Hepatocyte (in vitro differentiated cells): ENCODE measurements around the gene ZHX3. TPM values are rescaled to one million over a fixed set of nuclear protein-coding genes. Genes with fewer than 3 reads are reported as not detected.

Experiments
- DNase-seq: peaks from one replicate; pipeline ENCODE4 v3.0.0-alpha.2; 2016; ENCODE audit warnings: low spot score
- H2AFZ ChIP-seq: fragments of 200-600 bp; sonication (generic); 2 replicates; pipeline ENCODE4 v1.6.0; 2016; ENCODE audit warnings: antibody characterized with exemption, mild to moderate bottlenecking
- H3K27ac ChIP-seq: fragments of 200-600 bp; sonication (generic); 2 replicates; pipeline ENCODE4 v1.5.1; 2016; ENCODE audit warnings: mild to moderate bottlenecking
- H3K27me3 ChIP-seq: fragments of 200-600 bp; sonication (generic); 2 replicates; pipeline ENCODE4 v1.6.1; 2016
- H3K36me3 ChIP-seq: fragments of 200-600 bp; sonication (generic); replicated peaks from 2 replicates; pipeline ENCODE4 v1.5.1; 2016; ENCODE audit warnings: low read depth; ENCODE audit not compliant: insufficient read depth
- H3K4me1 ChIP-seq: fragments of 200-600 bp; sonication (generic); 2 replicates; pipeline ENCODE4 v1.5.1; 2016; ENCODE audit warnings: mild to moderate bottlenecking, moderate library complexity; ENCODE audit not compliant: insufficient read depth
- H3K4me2 ChIP-seq: fragments of 200-600 bp; sonication (generic); 2 replicates; pipeline ENCODE4 v1.6.0; 2016
- H3K4me3 ChIP-seq: fragments of 200-600 bp; sonication (generic); 2 replicates; pipeline ENCODE4 v1.5.1; 2016; ENCODE audit warnings: mild to moderate bottlenecking
- H3K79me2 ChIP-seq: fragments of 200-600 bp; sonication (generic); 2 replicates; pipeline ENCODE4 v1.6.0; 2017; ENCODE audit warnings: mild to moderate bottlenecking
- H3K9me2 ChIP-seq: fragments of 200-600 bp; sonication (generic); replicated peaks from 2 replicates; pipeline ENCODE4 v1.6.0; 2017; ENCODE audit warnings: mild to moderate bottlenecking; ENCODE audit not compliant: insufficient read depth
- H3K9me3 ChIP-seq: fragments of 200-600 bp; sonication (generic); 2 replicates; pipeline ENCODE4 v1.5.1; 2016; ENCODE audit warnings: low read depth, mild to moderate bottlenecking
- H4K20me1 ChIP-seq: fragments of 200-600 bp; sonication (generic); 2 replicates; pipeline ENCODE4 v1.6.0; 2016; ENCODE audit warnings: mild to moderate bottlenecking; ENCODE audit not compliant: insufficient read depth, poor library complexity, severe bottlenecking
- EZH2 ChIP-seq: fragments of 200-600 bp; sonication (generic); IDR thresholded peaks from 2 replicates; pipeline ENCODE4 v1.6.1; 2016; ENCODE audit warnings: antibody characterized with exemption, mild to moderate bottlenecking, borderline replicate concordance
- EZH2phosphoT487 ChIP-seq: fragments of 200-600 bp; sonication (generic); IDR thresholded peaks from one replicate; pipeline ENCODE4 v1.6.1; 2018; ENCODE audit warnings: antibody characterized with exemption, mild to moderate bottlenecking, low read depth, moderate library complexity; ENCODE audit not compliant: unreplicated experiment, severe bottlenecking
- WGBS: methylation state at CpG from one replicate; pipeline ENCODE4 v1.1.6; 2016; ENCODE audit warnings: low lambda C conversion rate; ENCODE audit errors: missing lambda C conversion rate; 5-methylcytosine and 5-hydroxymethylcytosine counted together
- polyA plus RNA-seq: library from polyadenylated mRNA; unstranded; fragments of >200 nt; fragmentation: Nextera tagmentation; extraction: Ambion mirVana; gene quantifications from 2 replicates; pipeline ENCODE4 v1.2.1, GENCODE V29; 2016
- total RNA-seq: library from RNA; depleted of rRNA; stranded (reverse); fragments of >200 nt; gene quantifications from 2 replicates; pipeline ENCODE4 v1.2.3, GENCODE V29; 2014
- TF ChIP-seq, protein P1 (sequence below): fragments of 200-600 bp; sonication (generic); IDR thresholded peaks from 2 replicates; pipeline ENCODE4 v1.5.1; 2016; ENCODE audit warnings: antibody characterized with exemption, mild to moderate bottlenecking; ENCODE audit not compliant: poor library complexity

ZHX3 gene
- total and polyA plus RNA-seq, 2 experiments from 2014 or later: 15.0 to 19.7 TPM

DNA sequence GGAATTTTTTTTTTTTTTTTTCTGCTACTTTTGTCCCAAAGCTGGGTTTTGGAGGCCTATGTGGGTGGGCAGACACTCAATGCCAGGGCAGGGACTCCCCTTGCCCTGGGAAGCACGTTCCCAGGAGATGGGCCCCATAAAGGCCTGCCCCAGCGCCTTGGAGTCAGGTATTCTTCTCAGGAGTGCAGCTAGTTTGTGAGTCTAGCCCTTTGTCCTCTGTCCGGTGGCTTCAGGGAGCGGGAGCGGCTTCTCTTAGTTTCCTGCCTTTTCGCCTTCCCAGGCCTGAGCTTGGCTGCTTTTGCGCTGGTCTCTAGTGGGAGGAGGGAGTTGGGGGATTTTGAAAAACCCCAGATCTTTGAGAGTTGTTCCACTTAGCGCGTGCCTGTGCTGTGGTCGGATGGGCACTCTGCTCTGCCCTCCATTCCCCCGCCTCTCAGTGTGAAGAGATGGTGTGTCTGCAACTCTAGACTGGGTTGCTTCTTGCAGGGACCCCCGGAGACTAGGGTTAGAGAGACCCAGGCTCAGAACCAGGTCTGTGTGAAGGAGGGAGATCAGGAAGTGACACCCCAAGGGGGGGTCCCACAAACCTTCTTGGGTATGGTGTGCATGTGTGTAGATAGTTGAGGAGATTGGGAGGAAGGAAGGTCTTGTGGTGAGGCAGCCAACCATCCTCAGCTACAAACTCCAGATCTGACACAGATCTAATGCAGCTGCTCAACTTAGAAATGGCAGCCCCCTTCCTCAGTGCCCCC, 178.9 kb downstream of the ZHX3 start:
- peak overlapping the region; percentile 88 for H3K4me2 ChIP-seq
- peak overlapping the region; percentile 100 for H3K27ac ChIP-seq
- H3K9me2 ChIP-seq: no peaks in the 10 kb centered on the region
- no peaks in the 10 kb centered on the region for H3K9me3 ChIP-seq
- peaks cover 50% of the 10 kb centered on the region for H4K20me1 ChIP-seq
- H3K79me2 ChIP-seq: peaks cover 63% of the 10 kb centered on the region
- H3K4me1 ChIP-seq: peaks cover 35% of the 10 kb centered on the region
- peak; percentile 47 for DNase-seq
- TF ChIP-seq EZH2 (no peak), EZH2phosphoT487 (no peak)
- TF ChIP-seq, protein P1, sequence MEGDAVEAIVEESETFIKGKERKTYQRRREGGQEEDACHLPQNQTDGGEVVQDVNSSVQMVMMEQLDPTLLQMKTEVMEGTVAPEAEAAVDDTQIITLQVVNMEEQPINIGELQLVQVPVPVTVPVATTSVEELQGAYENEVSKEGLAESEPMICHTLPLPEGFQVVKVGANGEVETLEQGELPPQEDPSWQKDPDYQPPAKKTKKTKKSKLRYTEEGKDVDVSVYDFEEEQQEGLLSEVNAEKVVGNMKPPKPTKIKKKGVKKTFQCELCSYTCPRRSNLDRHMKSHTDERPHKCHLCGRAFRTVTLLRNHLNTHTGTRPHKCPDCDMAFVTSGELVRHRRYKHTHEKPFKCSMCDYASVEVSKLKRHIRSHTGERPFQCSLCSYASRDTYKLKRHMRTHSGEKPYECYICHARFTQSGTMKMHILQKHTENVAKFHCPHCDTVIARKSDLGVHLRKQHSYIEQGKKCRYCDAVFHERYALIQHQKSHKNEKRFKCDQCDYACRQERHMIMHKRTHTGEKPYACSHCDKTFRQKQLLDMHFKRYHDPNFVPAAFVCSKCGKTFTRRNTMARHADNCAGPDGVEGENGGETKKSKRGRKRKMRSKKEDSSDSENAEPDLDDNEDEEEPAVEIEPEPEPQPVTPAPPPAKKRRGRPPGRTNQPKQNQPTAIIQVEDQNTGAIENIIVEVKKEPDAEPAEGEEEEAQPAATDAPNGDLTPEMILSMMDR: no peak
- peak overlapping the region; percentile 94 for H3K4me3 ChIP-seq
- no peaks in the 10 kb centered on the region for H3K36me3 ChIP-seq
- H2AFZ ChIP-seq: peak overlapping the region; percentile 81
- 9% methylated on average over 12 of the region's 12 CpGs for WGBS
- H3K27me3 ChIP-seq: no peaks in the 10 kb centered on the region

DNA sequence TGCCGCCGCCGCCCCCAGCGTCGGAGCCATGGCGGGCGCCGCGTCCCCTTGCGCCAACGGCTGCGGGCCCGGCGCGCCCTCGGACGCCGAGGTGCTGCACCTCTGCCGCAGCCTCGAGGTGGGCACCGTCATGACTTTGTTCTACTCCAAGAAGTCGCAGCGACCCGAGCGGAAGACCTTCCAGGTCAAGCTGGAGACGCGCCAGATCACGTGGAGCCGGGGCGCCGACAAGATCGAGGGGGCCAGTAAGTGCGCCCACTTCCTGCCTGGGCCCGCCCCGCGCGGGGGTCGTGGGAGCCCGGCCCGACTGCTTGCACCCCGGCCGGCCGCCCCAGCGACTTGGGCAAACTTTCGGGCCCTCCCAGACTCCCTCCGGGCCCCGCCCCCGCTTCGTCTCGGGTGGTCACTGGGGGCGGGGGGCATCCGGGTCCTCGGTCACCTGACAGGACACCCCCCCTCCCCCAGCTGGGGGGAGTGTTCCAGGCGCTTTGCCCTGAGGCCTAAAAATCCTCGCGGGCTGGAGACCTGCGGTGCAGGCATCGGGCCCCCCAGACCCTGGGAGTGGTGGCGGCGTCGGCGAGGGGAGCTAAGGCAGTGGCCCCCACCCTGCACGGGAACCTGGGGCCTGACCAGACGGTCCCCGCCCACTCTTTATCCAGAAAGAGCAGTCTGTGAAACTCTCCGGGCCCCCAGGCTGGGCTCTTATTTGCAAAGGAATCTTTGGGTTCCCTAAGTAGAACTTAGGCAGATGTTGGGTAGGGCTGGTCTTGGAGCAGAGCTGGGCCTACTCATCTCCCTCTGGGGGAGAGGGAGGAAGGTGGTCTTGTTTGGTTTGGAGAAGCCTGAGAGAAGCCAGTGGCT, 179.7 kb downstream of the ZHX3 start:
- H3K36me3 ChIP-seq: no peaks in the 10 kb centered on the region
- peak overlapping the region; percentile 94 for H3K4me3 ChIP-seq
- H3K27me3 ChIP-seq: no peaks in the 10 kb centered on the region
- TF ChIP-seq EZH2phosphoT487 (no peak), EZH2 (no peak)
- TF ChIP-seq, protein P1: no peak
- peaks cover 35% of the 10 kb centered on the region for H3K4me1 ChIP-seq
- peak overlapping the region; percentile 100 for H3K27ac ChIP-seq
- DNase-seq: peak; percentile 88
- H2AFZ ChIP-seq: peak overlapping the region; percentile 81
- 1% methylated on average over 49 of the region's 66 CpGs for WGBS
- peaks cover 55% of the 10 kb centered on the region for H3K79me2 ChIP-seq
- H4K20me1 ChIP-seq: peaks cover 41% of the 10 kb centered on the region
- no peaks in the 10 kb centered on the region for H3K9me3 ChIP-seq
- no peaks in the 10 kb centered on the region for H3K9me2 ChIP-seq
- peak overlapping the region; percentile 88 for H3K4me2 ChIP-seq

DNA sequence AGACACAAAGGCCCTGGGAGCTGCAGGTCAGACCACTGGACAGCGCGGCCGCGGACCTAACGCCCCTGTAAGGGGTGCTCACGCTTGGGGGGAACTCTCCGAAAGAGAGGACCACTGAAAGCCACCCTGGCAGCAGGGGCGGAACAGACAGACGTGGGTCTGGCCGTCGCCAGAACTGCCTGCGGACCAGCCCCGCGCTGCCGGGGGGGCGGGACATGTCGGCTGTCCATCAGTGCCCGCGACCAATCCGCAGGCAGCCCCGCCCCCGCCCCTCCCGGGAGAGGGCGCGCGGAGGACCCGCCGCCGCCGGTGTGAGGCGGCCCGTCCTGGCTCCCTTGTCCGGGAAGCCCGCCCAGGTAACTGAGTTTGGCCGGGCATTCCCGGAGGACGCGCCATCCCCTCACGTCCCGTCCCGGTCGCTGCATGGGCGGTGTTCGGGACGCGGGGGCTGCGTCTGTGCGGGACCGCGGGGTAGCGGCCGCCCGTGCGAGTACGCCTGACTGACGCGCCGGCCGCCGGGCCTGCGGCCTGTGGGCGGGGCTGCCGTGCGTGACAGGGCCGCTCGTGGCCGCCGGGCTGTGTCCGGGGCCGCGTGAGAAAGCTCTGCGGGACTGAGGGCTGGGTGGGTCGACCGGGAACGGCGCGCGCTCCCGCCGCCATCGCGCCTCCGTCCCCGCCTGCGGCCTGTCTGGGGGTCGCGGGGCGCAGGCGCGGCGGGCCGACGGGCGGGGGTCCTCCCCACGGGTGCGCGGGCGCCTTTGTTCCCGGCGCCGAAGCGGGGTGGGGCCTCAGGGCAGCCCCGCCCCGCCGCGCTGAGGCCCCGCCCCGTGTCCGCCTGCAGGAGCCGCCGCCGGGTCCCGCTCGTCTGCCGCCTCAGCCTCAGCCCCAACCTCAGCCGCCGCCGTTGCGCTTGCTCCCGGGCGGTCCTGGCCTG, 180.6 kb downstream of the ZHX3 start, which contains the start of gene PLCG1:
Gene PLCG1, plus strand, starts transcription at position 864 of the 934 bp plus-strand sequence. CDS start 99 bp downstream, outside the sequence.
- H4K20me1 ChIP-seq: peaks cover 33% of the 10 kb centered on the region
- TF ChIP-seq, protein P1: no peak
- no peak for TF ChIP-seq EZH2
- no peak for TF ChIP-seq EZH2phosphoT487
- peak within 1 kb of the TSS; percentile 100 for H3K27ac ChIP-seq
- peaks cover 32% of the 10 kb centered on the region for H3K4me1 ChIP-seq
- H3K27me3 ChIP-seq: no peaks in the 10 kb centered on the region
- peak; percentile 95 for DNase-seq
- WGBS: under 1% methylated on average over 61 of the region's 121 CpGs
- H3K36me3 ChIP-seq: no peaks in the 10 kb centered on the region
- no peaks in the 10 kb centered on the region for H3K9me2 ChIP-seq
- H3K9me3 ChIP-seq: no peaks in the 10 kb centered on the region
- H3K4me2 ChIP-seq: peak within 1 kb of the TSS; percentile 88
- H3K4me3 ChIP-seq: peak within 1 kb of the TSS; percentile 94
- peaks cover 46% of the 10 kb centered on the region for H3K79me2 ChIP-seq
- H2AFZ ChIP-seq: peak within 1 kb of the TSS; percentile 90
